ENCODE measurements around the gene IQGAP3.
"Not testable (repeated sequence)": the region's sequence is repeated elsewhere in the genome, so short reads cannot be mapped to it uniquely, and the experiment has no call there.

The IQGAP3 gene

GRCh38 chr1:156612666-156613065, 40.3 kb upstream of the IQGAP3 start:
- no peak for TF ChIP-seq CTCF (IDR thresholded peaks at IDR 0.05; ENCODE audit: insufficient read depth, low read depth, low read length, missing control alignments)
- DNase-seq (ENCODE audit: low read depth), result no peak
- H3K4me3 ChIP-seq (ENCODE audit: low read length), result no peak overlapping the region

GRCh38 chr1:156610072-156610471, 37.7 kb upstream of the IQGAP3 start:
- not testable (repeated sequence) for DNase-seq (ENCODE audit: low read depth); H3K4me3 ChIP-seq (ENCODE audit: low read length)

- peak; percentile 74 for TF ChIP-seq CTCF (IDR thresholded peaks at IDR 0.05; ENCODE audit: insufficient read depth, low read depth, low read length, missing control alignments)
- DNase-seq (ENCODE audit: low read depth), result peak; percentile 63
- no peak overlapping the region for H3K4me3 ChIP-seq (ENCODE audit: low read length)
These were observed 36.6 kb upstream of the IQGAP3 start for GRCh38 chr1:156608981-156609380.

- TF ChIP-seq CTCF (IDR thresholded peaks at IDR 0.05; ENCODE audit: insufficient read depth, low read depth, low read length, missing control alignments), result peak; percentile 88
- no peak overlapping the region for H3K4me3 ChIP-seq (ENCODE audit: low read length)
- DNase-seq (ENCODE audit: low read depth), result peak; percentile 81
These were observed 35.8 kb upstream of the IQGAP3 start for GRCh38 chr1:156608036-156608674.

- not testable (repeated sequence) for DNase-seq (ENCODE audit: low read depth); H3K4me3 ChIP-seq (ENCODE audit: low read length)
These were observed 35.0 kb upstream of the IQGAP3 start for GRCh38 chr1:156607344-156607743.

- H3K4me3 ChIP-seq (ENCODE audit: low read length), result no peak overlapping the region
- TF ChIP-seq CTCF (IDR thresholded peaks at IDR 0.05; ENCODE audit: insufficient read depth, low read depth, low read length, missing control alignments), result peak; percentile 20
- peak; percentile 85 for DNase-seq (ENCODE audit: low read depth)
These were observed 30.2 kb upstream of the IQGAP3 start for GRCh38 chr1:156602557-156602993.

- no peak for TF ChIP-seq CTCF (IDR thresholded peaks at IDR 0.05; ENCODE audit: insufficient read depth, low read depth, low read length, missing control alignments)
- H3K4me3 ChIP-seq (ENCODE audit: low read length), result peak overlapping the region; percentile 95
- DNase-seq (ENCODE audit: low read depth), result peak; percentile 19
These were observed 29.5 kb upstream of the IQGAP3 start for GRCh38 chr1:156601892-156602291.

GRCh38 chr1:156601122-156601830, 28.9 kb upstream of the IQGAP3 start, which contains the start of gene GPATCH4:
Gene GPATCH4 (minus strand): TSS chr1:156601479.
- DNase-seq (ENCODE audit: low read depth), result peak; percentile 85
- H3K4me3 ChIP-seq (ENCODE audit: low read length), result peak within 1 kb of the TSS; percentile 95
- TF ChIP-seq CTCF (IDR thresholded peaks at IDR 0.05; ENCODE audit: insufficient read depth, low read depth, low read length, missing control alignments), result no peak
